ENCODE data around the gene RGS3. TPM values are rescaled to one million over a fixed set of nuclear protein-coding genes. Genes with fewer than 3 reads are reported as not detected.

RGS3 gene
- total and polyA plus RNA-seq, 2 of the 13 experiments (the other 11 are each of a cell fraction or from before 2014, with no cell fraction given) = 17.1 to 28.8 TPM

DNA sequence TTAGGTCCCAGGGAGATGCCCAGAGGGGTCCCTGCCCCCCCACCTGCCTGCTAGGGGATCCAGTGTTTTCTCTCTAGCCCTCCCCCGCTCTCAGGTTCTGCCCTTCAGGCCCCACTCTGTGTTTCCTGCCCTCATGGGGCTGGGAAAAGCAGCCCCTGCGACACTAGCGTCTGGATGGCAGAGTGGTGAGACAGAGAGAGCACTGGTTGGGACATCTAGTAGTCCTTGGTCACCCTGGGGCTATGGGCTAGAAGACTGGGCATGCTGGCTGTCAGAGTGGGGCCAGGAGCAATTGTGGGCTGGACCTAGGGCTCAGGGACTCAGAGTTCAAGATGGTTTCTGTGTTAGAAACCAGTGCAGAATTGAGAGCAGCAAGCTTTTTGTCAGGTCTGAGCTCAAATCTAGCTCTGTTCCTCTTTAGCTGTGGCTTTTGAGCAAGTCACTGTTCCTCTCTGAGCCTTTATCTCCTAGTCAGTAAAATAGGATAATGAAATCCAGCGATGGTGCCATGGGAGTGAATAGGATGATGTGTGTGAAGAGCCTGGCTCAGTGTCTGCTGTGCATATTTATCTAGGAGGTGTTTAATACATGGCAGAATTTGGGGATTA is 39.0 kb downstream of the RGS3 start:
- in situ Hi-C loops (cut with HindIII; ENCODE audit: extremely low pct_ligation_motif_present, low pct_unique_long_range_greater_than_20kb) (no loop called here), intact Hi-C loops (cut with micrococcal nuclease; ENCODE audit: unreplicated experiment) (no loop called here)
- ChIA-PET POLR2A (no interaction called here), CTCF (ENCODE audit: low intra/inter-chr PET ratio, low total read pairs) (no interaction called here)
- Histone ChIP-seq H3K36me3 (replicated peaks in 1 of 2; ENCODE audit: control insufficient read depth in 1 of 2, insufficient read depth in 2 of 2, low read length in 2 of 2) (peaks cover 6 to 25% of the 10 kb centered on the region in 2 experiments), H3K79me2 (ENCODE audit: insufficient read depth, low read length) (peaks cover 15% of the 10 kb centered on the region), H3K9me3 (ENCODE audit: low read length) (no peaks in the 10 kb centered on the region), H3K27me3 (ENCODE audit: control insufficient read depth in 1 of 2, insufficient read depth in 2 of 2, low read length in 2 of 2) (no peaks in the 10 kb centered on the region), H3K27ac (ENCODE audit: extremely low read length, insufficient read depth, low read length) (peak overlapping the region; percentile 1), H3K4me3 (replicated peaks in 1 of 3; ENCODE audit: insufficient read depth in 1 of 3, low read depth in 2 of 3, low read length in 3 of 3) (no peak overlapping the region), H3K4me2 (ENCODE audit: low read depth, low read length) (no peak overlapping the region), H3K4me1 (ENCODE audit: insufficient read depth, low read length) (peaks cover 60% of the 10 kb centered on the region), H3K9ac (ENCODE audit: insufficient read depth, low read depth, low read length) (no peak overlapping the region), H4K20me1 (ENCODE audit: insufficient read depth, low read length) (no peaks in the 10 kb centered on the region), H2AFZ (ENCODE audit: low read length) (no peak overlapping the region)
- TF ChIP-seq RFXANK (CRISPR knock-in tag; IDR thresholded peaks at IDR 0.05) = no peak
- TF ChIP-seq, protein P1, sequence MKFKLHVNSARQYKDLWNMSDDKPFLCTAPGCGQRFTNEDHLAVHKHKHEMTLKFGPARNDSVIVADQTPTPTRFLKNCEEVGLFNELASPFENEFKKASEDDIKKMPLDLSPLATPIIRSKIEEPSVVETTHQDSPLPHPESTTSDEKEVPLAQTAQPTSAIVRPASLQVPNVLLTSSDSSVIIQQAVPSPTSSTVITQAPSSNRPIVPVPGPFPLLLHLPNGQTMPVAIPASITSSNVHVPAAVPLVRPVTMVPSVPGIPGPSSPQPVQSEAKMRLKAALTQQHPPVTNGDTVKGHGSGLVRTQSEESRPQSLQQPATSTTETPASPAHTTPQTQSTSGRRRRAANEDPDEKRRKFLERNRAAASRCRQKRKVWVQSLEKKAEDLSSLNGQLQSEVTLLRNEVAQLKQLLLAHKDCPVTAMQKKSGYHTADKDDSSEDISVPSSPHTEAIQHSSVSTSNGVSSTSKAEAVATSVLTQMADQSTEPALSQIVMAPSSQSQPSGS (CRISPR knock-in tag; IDR thresholded peaks at IDR 0.05) = no peak
- no peak for FAIRE-seq
- 100% methylated on average over 1 of the region's 4 CpGs for WGBS (ENCODE audit: low lambda C conversion rate)
- no peak for DNase-seq (ENCODE audit: low spot score)
- no TSS peak for BruUV-seq (replicated peaks)
- ATAC-seq = no peak

DNA sequence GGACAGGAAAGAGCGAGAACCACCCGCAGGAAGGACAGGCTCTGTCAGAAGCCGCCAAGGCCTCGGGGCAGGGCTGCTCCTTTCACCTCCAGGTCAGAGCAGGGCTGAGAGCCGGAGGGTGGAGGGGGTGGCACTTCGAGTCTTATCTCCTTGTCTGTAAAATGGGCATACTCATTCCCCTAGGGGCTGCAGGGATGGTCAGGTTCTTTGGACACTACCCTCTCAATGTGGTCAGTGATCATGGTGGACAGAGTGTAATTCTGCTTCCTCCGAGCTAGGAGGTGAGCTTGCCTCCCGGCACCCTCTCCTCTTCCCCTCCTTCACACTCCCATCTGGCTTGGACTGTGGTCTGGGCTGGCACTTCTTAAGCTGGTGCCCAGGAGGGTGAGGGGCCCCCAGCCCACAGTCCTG is 39.6 kb downstream of the RGS3 start:
- Histone ChIP-seq H4K20me1 (ENCODE audit: insufficient read depth, low read length) (no peaks in the 10 kb centered on the region), H3K9me3 (ENCODE audit: low read length) (no peaks in the 10 kb centered on the region), H3K36me3 (replicated peaks in 1 of 2; ENCODE audit: control insufficient read depth in 1 of 2, insufficient read depth in 2 of 2, low read length in 2 of 2) (peaks cover 4 to 28% of the 10 kb centered on the region in 2 experiments), H3K79me2 (ENCODE audit: insufficient read depth, low read length) (peaks cover 15% of the 10 kb centered on the region), H3K9ac (ENCODE audit: insufficient read depth, low read depth, low read length) (no peak overlapping the region), H3K27ac (ENCODE audit: extremely low read length, insufficient read depth, low read length) (peak overlapping the region; percentile 1), H2AFZ (ENCODE audit: low read length) (no peak overlapping the region), H3K4me1 (ENCODE audit: insufficient read depth, low read length) (peaks cover 66% of the 10 kb centered on the region), H3K4me2 (ENCODE audit: low read depth, low read length) (no peak overlapping the region), H3K27me3 (ENCODE audit: control insufficient read depth in 1 of 2, insufficient read depth in 2 of 2, low read length in 2 of 2) (no peaks in the 10 kb centered on the region), H3K4me3 (replicated peaks in 1 of 3; ENCODE audit: insufficient read depth in 1 of 3, low read depth in 2 of 3, low read length in 3 of 3) (no peak overlapping the region)
- in situ Hi-C loops (cut with HindIII; ENCODE audit: extremely low pct_ligation_motif_present, low pct_unique_long_range_greater_than_20kb) (no loop called here), intact Hi-C loops (cut with micrococcal nuclease; ENCODE audit: unreplicated experiment) (no loop called here)
- ATAC-seq (no peak), FAIRE-seq (no peak), DNase-seq (ENCODE audit: low spot score) (no peak)
- 100% methylated on average over 5 of the region's 8 CpGs for WGBS (ENCODE audit: low lambda C conversion rate)
- ChIA-PET POLR2A (interaction anchor here (0.7 kb wide), 1 partner anchor 48 kb away, joined by 3 read pairs; no protein-coding TSS in a partner anchor), CTCF (ENCODE audit: low intra/inter-chr PET ratio, low total read pairs) (no interaction called here)
- no TSS peak for BruUV-seq (replicated peaks)
- peak; percentile 53 for TF ChIP-seq ZNF629 (CRISPR knock-in tag; conservative IDR thresholded peaks at IDR 0.05)
- TF ChIP-seq SMAD1 (CRISPR knock-in tag; IDR thresholded peaks at IDR 0.05; ENCODE audit: borderline replicate concordance, low read depth) = no peak
